B cell (primary cell): Measurements from ENCODE around the gene TMEM271. TPM values are rescaled to one million over a fixed set of nuclear protein-coding genes. Genes with fewer than 3 reads are reported as not detected.

Experiments used
- ATAC-seq: fragments of 200-7000 bp; cut with Tn5 transposase; one replicate; pipeline ENCODE4 v1.10.0; 2021; ENCODE audit warnings: low read depth, mild to moderate bottlenecking, moderate number of reproducible peaks, moderate library complexity
- CTCF ChIA-PET: fragments of 350-600 bp; sonication (Branson Sonifier 250); formaldehyde crosslinking; loops from one replicate; lab custom pipeline; 2021; ENCODE audit warnings: antibody characterized with exemption, inconsistent platforms; lab: Charles Lee
- POLR2A ChIA-PET: fragments of 350-600 bp; sonication (Branson Sonifier 250); formaldehyde crosslinking; loops from one replicate; lab custom pipeline; 2021; ENCODE audit warnings: antibody characterized with exemption; lab: Charles Lee
- DNase-seq: peaks from one replicate; pipeline ENCODE4 v3.0.0; 2013
- H2AFZ ChIP-seq: 2 replicates; pipeline ENCODE4 v1.6.1; 2012; ENCODE audit warnings: mild to moderate bottlenecking, low read depth, low read length; ENCODE audit not compliant: insufficient read depth, poor library complexity, severe bottlenecking
- H3K27ac ChIP-seq, 2 donors: 1 replicate in 1 of 2; 2 replicates in 1 of 2; pipeline ENCODE4 v1.5.1; 2012 to 2013; ENCODE audit warnings: low read length in 2 of 2, mild to moderate bottlenecking in 2 of 2, moderate library complexity in 1 of 2
- H3K27me3 ChIP-seq, 4 experiments: fragments of 200-600 bp in 1 of 4; sonication (generic) in 1 of 4; replicated peaks in 1 of 4; 1 replicate in 2 of 4; 2 replicates in 2 of 4; pipeline versions ENCODE4 v1.6.1 to v1.7.0; 2013 to 2016; ENCODE audit warnings: low read length in 3 of 4, mild to moderate bottlenecking in 2 of 4, mixed read lengths in 1 of 4, moderate library complexity in 1 of 4; ENCODE audit not compliant: insufficient read depth in 4 of 4, control insufficient read depth in 3 of 4; ENCODE audit errors: control extremely low read depth in 1 of 4
- H3K36me3 ChIP-seq, 2 experiments: replicated peaks in 1 of 2; 1 replicate in 1 of 2; 2 replicates in 1 of 2; pipeline versions ENCODE4 v1.6.1 to v1.7.1; 2013; ENCODE audit warnings: low read length in 1 of 2; ENCODE audit not compliant: insufficient read depth in 2 of 2, control insufficient read depth in 1 of 2; ENCODE audit errors: control extremely low read depth in 1 of 2, extremely low read depth in 1 of 2
- H3K4me1 ChIP-seq, 2 donors: fragments of 200-600 bp in 1 of 2; sonication (generic) in 1 of 2; 1 replicate in 1 of 2; 2 replicates in 1 of 2; pipeline versions ENCODE4 v1.5.1 to v1.6.1; 2013 to 2017; ENCODE audit warnings: low read length in 2 of 2; ENCODE audit not compliant: control insufficient read depth in 2 of 2, insufficient read depth in 2 of 2
- H3K4me2 ChIP-seq: replicated peaks from 2 replicates; pipeline ENCODE3; 2012; ENCODE audit warnings: mild to moderate bottlenecking, low read depth, low read length; ENCODE audit not compliant: poor library complexity, severe bottlenecking
- H3K4me3 ChIP-seq, 5 experiments: fragments of 200-600 bp in 1 of 5; sonication (generic) in 1 of 5; 1 replicate in 3 of 5; 2 replicates in 2 of 5; pipeline versions ENCODE4 v1.5.1 to v1.7.0; 2011 to 2016; ENCODE audit warnings: low read length in 4 of 5, mild to moderate bottlenecking in 4 of 5, low read depth in 2 of 5, control low read depth in 1 of 5, moderate library complexity in 1 of 5; ENCODE audit not compliant: insufficient read depth in 1 of 5; ENCODE audit errors: control extremely low read depth in 1 of 5, extremely low read depth in 1 of 5
- H3K79me2 ChIP-seq: fragments of 200-600 bp; sonication (generic); one replicate; pipeline ENCODE4 v1.6.0; 2016; ENCODE audit warnings: low read length; ENCODE audit not compliant: control insufficient read depth, insufficient read depth
- H3K9ac ChIP-seq: fragments of 200-600 bp; sonication (generic); 2 replicates; pipeline ENCODE4 v1.6.1; 2017; ENCODE audit warnings: mild to moderate bottlenecking, low read length, moderate library complexity
- H3K9me3 ChIP-seq, 3 donors: one replicate each; pipeline versions ENCODE4 v1.6.1 to v1.7.1; 2013; ENCODE audit warnings: low read length in 2 of 3; ENCODE audit not compliant: control insufficient read depth in 2 of 3, insufficient read depth in 1 of 3; ENCODE audit errors: control extremely low read depth in 1 of 3
- H4K20me1 ChIP-seq: 2 replicates; pipeline ENCODE4 v1.6.0; 2012; ENCODE audit warnings: mild to moderate bottlenecking, low read length; ENCODE audit not compliant: insufficient read depth, control insufficient read depth, poor library complexity, severe bottlenecking
- H3K27ac Mint-ChIP-seq: one replicate; pipeline ENCODE4 v1.8.0; 2021; ENCODE audit warnings: mixed read lengths
- H3K27me3 Mint-ChIP-seq: one replicate; pipeline ENCODE4 v1.8.0; 2021; ENCODE audit warnings: mixed read lengths
- H3K4me1 Mint-ChIP-seq: one replicate; pipeline ENCODE4 v1.8.0; 2021; ENCODE audit warnings: mixed read lengths
- H3K4me3 Mint-ChIP-seq: one replicate; pipeline ENCODE4 v1.8.0; 2021; ENCODE audit warnings: mixed read lengths
- H3K9me3 Mint-ChIP-seq: one replicate; pipeline ENCODE4 v1.8.0; 2022; ENCODE audit warnings: mixed read lengths; ENCODE audit not compliant: insufficient read depth
- CTCF ChIP-seq: fragments of 200-600 bp; IDR thresholded peaks from one replicate; pipeline ENCODE4 v1.8.0; 2022; ENCODE audit warnings: antibody characterized with exemption, mild to moderate bottlenecking
- EZH2 ChIP-seq: IDR thresholded peaks from 2 replicates; pipeline ENCODE4 v1.6.1; 2012; ENCODE audit warnings: borderline replicate concordance, low read depth, mild to moderate bottlenecking, moderate library complexity, low read length; ENCODE audit not compliant: insufficient read depth, poor library complexity, severe bottlenecking
- WGBS: methylation state at CpG from one replicate; pipeline ENCODE4 v1.1.5; 2013; ENCODE audit warnings: missing lambda C conversion rate; ENCODE audit not compliant: insufficient coverage; 5-methylcytosine and 5-hydroxymethylcytosine counted together
- intact Hi-C: fragments of 100-400 bp; cut with micrococcal nuclease; formaldehyde crosslinking; loops from one replicate; pipeline ENCODE4 v1.10.0; 2022
- polyA plus RNA-seq: library from polyadenylated mRNA; depleted of rRNA; stranded (reverse); fragments of >200 nt; gene quantifications from 2 replicates; pipeline ENCODE4 v1.2.3, GENCODE V29; 2012
- total RNA-seq, 2 donors: library from RNA; stranded (reverse); fragments of 120-200 nt in 1 of 2; gene quantifications; 1 replicate in 1 of 2; 2 replicates in 1 of 2; pipeline versions ENCODE4 v1.2.3 to v1.2.4, GENCODE V29; 2013 to 2022

The TMEM271 gene
- total and polyA plus RNA-seq, 2 donors (not counting 1 experiment from before 2014, with no cell fraction given), result not detected

- Histone ChIP-seq H3K4me3 (no peak overlapping the region), H3K9me3 (peaks cover 2 to 40% (median 15%) of the 10 kb centered on the region in 3 donors), H3K27ac (no peak overlapping the region), H4K20me1 (no peaks in the 10 kb centered on the region), H3K9ac (no peak overlapping the region), H3K79me2 (no peaks in the 10 kb centered on the region), H3K4me1 (peaks cover 5 to 10% of the 10 kb centered on the region in 2 donors), H3K27me3 (peaks cover 0 to 35% (median 16%) of the 10 kb centered on the region in 4 experiments), H3K4me2 (no peak overlapping the region), H2AFZ (no peak overlapping the region), H3K36me3 (no peaks in the 10 kb centered on the region)
- DNase-seq, result no peak
- 98% methylated on average over 3 of the region's 9 CpGs for WGBS
- Mint-ChIP-seq H3K9me3 (peaks cover 6% of the 10 kb centered on the region), H3K27me3 (peaks cover 46% of the 10 kb centered on the region), H3K4me3 (no peak overlapping the region), H3K27ac (no peak overlapping the region), H3K4me1 (peaks cover 7% of the 10 kb centered on the region)
- POLR2A ChIA-PET, result no interaction called here
- ATAC-seq, result no peak
- CTCF ChIA-PET, result no interaction called here
- intact Hi-C loops, result no loop called here
- TF ChIP-seq EZH2, result no peak
- TF ChIP-seq CTCF, result no peak
These were observed 5.8 kb upstream of the TMEM271 start for GRCh38 chr4:581753-582361.

- ChIA-PET POLR2A (no interaction called here), CTCF (no interaction called here)
- Histone ChIP-seq H2AFZ (no peak overlapping the region), H3K79me2 (no peaks in the 10 kb centered on the region), H3K9me3 (peaks cover 2 to 44% (median 15%) of the 10 kb centered on the region in 3 donors), H3K27me3 (peaks cover 0 to 38% (median 16%) of the 10 kb centered on the region in 4 experiments), H3K4me1 (peaks cover 9 to 10% of the 10 kb centered on the region in 2 donors), H3K4me2 (no peak overlapping the region), H3K4me3 (no peak overlapping the region), H3K9ac (no peak overlapping the region), H3K36me3 (no peaks in the 10 kb centered on the region), H4K20me1 (no peaks in the 10 kb centered on the region), H3K27ac (no peak overlapping the region)
- intact Hi-C loops, result no loop called here
- ATAC-seq (no peak), DNase-seq (no peak)
- no peak for TF ChIP-seq CTCF
- TF ChIP-seq EZH2, result no peak
- Mint-ChIP-seq H3K4me1 (peaks cover 8% of the 10 kb centered on the region), H3K9me3 (peaks cover 6% of the 10 kb centered on the region), H3K27me3 (peaks cover 43% of the 10 kb centered on the region), H3K4me3 (no peak overlapping the region), H3K27ac (no peak overlapping the region)
- 100% methylated on average over 3 of the region's 6 CpGs for WGBS
These were observed 5.1 kb upstream of the TMEM271 start for GRCh38 chr4:581181-581580.
